ENCODE measurements around the gene SAMD10. TPM values are rescaled to one million over a fixed set of nuclear protein-coding genes. Genes with fewer than 3 reads are reported as not detected.

Gene SAMD10
- 0.34 and 0.47 TPM in 2 replicates for total RNA-seq

GRCh38 chr20:63979557-63980316 is at the start of gene SAMD10:
Gene SAMD10 (minus strand): TSS chr20:63979642. CDS start chr20:63979467, 175 bp downstream.

DNA sequence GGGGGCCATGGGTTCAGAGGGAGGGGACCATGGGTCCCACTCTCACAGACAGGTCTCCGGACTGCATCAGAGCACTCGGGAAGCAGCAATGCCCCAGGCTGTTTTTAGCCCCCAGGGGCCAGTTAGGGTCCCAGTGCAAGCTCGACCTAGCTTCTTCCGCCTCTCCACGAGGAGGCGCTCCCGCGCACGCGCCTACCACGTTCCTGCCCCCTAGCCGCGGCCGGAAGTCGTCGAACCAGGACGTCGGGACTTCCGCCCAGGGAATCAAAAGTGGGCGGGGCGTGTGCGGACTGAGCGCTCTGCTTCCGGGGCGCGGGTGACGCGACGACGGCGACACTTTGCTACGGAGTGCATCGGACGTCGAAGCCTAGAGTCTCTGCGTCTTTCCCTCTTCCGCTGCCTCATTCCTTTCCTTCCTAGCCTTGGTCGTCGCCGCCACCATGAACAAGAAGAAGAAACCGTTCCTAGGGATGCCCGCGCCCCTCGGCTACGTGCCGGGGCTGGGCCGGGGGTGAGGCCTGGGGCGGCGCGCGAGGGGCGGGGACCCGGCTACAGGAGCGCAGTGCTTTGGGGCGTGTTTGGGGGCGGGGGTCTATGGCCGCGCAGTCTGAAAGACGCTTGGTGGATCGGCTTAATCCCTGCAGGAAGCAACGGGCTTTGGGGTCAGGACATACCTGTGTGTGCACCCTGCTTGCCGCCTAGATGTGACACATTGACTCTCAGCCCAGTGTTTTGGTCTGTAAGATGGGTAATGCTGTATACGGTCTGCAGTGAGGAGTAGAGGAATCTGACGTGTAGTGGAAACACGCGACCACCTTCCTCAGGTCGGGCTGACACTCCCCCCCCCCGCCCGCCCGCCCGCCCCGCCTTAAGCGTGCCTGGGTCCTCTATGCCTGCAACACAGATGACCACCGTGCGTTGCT is 1.6 kb upstream of the SAMD10 start, which contains the start of gene PRPF6:
TSS of gene PRPF6 (plus strand) at position 327 of the 923 bp plus-strand sequence. CDS start at position 441, 114 bp downstream.

GRCh38 chr20:63969838-63970713 is 9.4 kb downstream of the SAMD10 start, which contains the start of gene ZNF512B:
Gene ZNF512B (minus strand): TSS chr20:63969930. CDS start chr20:63967950, 1,980 bp downstream.

DNA sequence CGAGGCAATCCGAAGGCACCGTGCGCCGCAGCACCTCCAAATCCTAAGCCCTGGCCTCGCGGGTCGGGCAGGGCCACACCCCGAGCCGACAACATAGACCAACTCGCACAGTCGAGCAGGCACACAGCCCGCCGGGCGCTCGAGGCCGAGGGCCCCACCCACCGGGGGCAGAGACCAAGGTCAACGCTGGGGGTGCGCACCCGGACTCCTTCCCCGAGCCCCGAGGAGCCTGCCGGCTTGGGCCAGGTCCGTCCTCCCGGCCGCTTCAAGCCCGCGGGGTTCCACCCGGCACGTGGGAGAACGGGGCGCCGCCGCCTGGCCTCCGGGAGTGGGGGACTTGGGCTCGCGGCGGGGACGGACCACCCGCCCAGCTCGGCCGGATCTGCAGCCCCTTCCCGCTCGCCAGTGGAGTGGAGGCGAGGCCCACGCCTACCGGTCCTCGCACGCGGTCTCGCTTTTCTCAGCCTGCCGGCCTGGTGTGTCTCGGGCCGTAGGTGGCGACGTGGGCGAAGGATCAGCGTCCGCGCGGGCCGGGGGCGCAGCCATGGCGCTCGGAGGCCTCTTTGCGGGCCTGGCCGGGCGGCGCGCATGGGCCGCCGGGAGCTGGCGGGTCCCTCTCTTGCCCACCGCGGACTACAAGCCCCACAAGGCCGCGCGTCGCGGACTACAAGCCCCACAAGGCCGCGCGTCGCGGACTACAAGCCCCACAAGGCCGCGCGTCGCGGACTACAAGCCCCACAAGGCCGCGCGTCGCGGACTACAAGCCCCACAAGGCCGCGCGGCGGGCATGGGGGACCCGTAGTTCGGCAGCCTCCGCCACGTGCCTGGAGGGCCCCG is 23.4 kb downstream of the SAMD10 start, which contains the start of gene UCKL1:
TSS of gene UCKL1 (minus strand) at position 590 of the 837 bp plus-strand sequence. CDS start at position 546, 44 bp downstream.

Other genes with a start within 250 kb of the SAMD10 start
- 2.4 and 3.0 TPM in 2 replicates for gene LIME1, start 243.0 kb downstream of the SAMD10 start, total RNA-seq
- 17.7 and 18.8 TPM in 2 replicates for gene SLC2A4RG, start 239.9 kb downstream of the SAMD10 start, total RNA-seq
- 23.6 and 54.7 TPM in 2 replicates for gene ZBTB46, start 148.4 kb downstream of the SAMD10 start, total RNA-seq
- gene ABHD16B, start 118.1 kb downstream of the SAMD10 start, total RNA-seq, result under 0.01 TPM in 1 of 2 replicates, not detected in the other
- gene TPD52L2, start 114.4 kb downstream of the SAMD10 start, total RNA-seq, result 95.0 and 133 TPM in 2 replicates
- gene DNAJC5, start 84.5 kb downstream of the SAMD10 start, total RNA-seq, result 39.9 and 40.2 TPM in 2 replicates
- gene UCKL1, start 23.2 kb downstream of the SAMD10 start, total RNA-seq, result 16.2 and 21.0 TPM in 2 replicates
- 5.2 and 5.8 TPM in 2 replicates for gene ZNF512B, start 9.7 kb downstream of the SAMD10 start, total RNA-seq
- 65.7 and 90.4 TPM in 2 replicates for gene PRPF6, start 1.5 kb upstream of the SAMD10 start, total RNA-seq
- 0.47 and 0.60 TPM in 2 replicates for gene C20orf204, start 56.5 kb upstream of the SAMD10 start, total RNA-seq
- gene SOX18, start 70.0 kb upstream of the SAMD10 start, total RNA-seq, result under 0.01 TPM in 1 of 2 replicates, not detected in the other
- gene TCEA2, start 83.6 kb upstream of the SAMD10 start, total RNA-seq, result 44.7 and 44.8 TPM in 2 replicates
- gene RGS19, start 99.9 kb upstream of the SAMD10 start, total RNA-seq, result 5.4 and 5.8 TPM in 2 replicates
- gene OPRL1, start 100.4 kb upstream of the SAMD10 start, total RNA-seq, result 2.2 and 3.5 TPM in 2 replicates
- 0.09 and 0.16 TPM in 2 replicates for gene LKAAEAR1, start 104.8 kb upstream of the SAMD10 start, total RNA-seq
- not detected in 2 replicates for gene NPBWR2, start 127.9 kb upstream of the SAMD10 start, total RNA-seq
- not detected in 2 replicates for gene MYT1, start 184.8 kb upstream of the SAMD10 start, total RNA-seq